K562 (cell line): ENCODE measurements around the gene ACAP3. TPM values are rescaled to one million over a fixed set of nuclear protein-coding genes. Genes with fewer than 3 reads are reported as not detected.

Experiments
- ATF4 ChIP-seq: fragments of 450-650 bp; formaldehyde crosslinking; IDR thresholded peaks from 2 replicates; pipeline ENCODE4 v1.4.0; 2022; ENCODE audit warnings: mild to moderate bottlenecking, moderate library complexity
- CSDE1 ChIP-seq, 2 experiments: fragments of 450-650 bp; IDR thresholded peaks; 2 replicates each; pipeline ENCODE4 v1.6.1; 2016; ENCODE audit warnings: mild to moderate bottlenecking in 1 of 2
- EP400 ChIP-seq: fragments of 450-650 bp; IDR thresholded peaks from 2 replicates; pipeline ENCODE4 v1.6.1; 2017; ENCODE audit warnings: antibody characterized with exemption, mild to moderate bottlenecking, moderate library complexity
- GABPA ChIP-seq: fragments of 200-800 bp; sonication (Bioruptor generic); conservative IDR thresholded peaks from 2 replicates; pipeline ENCODE4 v1.6.1; 2016; ENCODE audit warnings: low read depth, missing genetic modification characterization, missing compliant biosample characterization
- ILK ChIP-seq: fragments of 450-650 bp; IDR thresholded peaks from 2 replicates; pipeline ENCODE4 v1.6.1; 2016; ENCODE audit warnings: missing genetic modification characterization, low read depth, mild to moderate bottlenecking, missing compliant biosample characterization, moderate library complexity, borderline replicate concordance
- MYNN ChIP-seq, 2 experiments: sonication (generic); formaldehyde crosslinking in 1 of 2; IDR thresholded peaks; 2 replicates each; pipeline versions ENCODE4 v1.5.0 to v1.6.1; 2016 to 2020; ENCODE audit warnings: antibody characterized with exemption in 1 of 2, missing genetic modification reagents in 1 of 2
- NUFIP1 ChIP-seq: fragments of 450-650 bp; IDR thresholded peaks from 2 replicates; pipeline ENCODE4 v1.6.1; 2018; ENCODE audit not compliant: partially characterized antibody
- POLR2A ChIP-seq: fragments of 450-650 bp; conservative IDR thresholded peaks from 2 replicates; pipeline ENCODE4 v1.6.1; 2016
- POLR2B ChIP-seq: fragments of 450-650 bp; IDR thresholded peaks from 2 replicates; pipeline ENCODE4 v1.6.1; 2018; ENCODE audit warnings: low read depth; ENCODE audit not compliant: partially characterized antibody
- SREBF2 ChIP-seq: sonication (generic); formaldehyde crosslinking; IDR thresholded peaks from 2 replicates; pipeline ENCODE4 v1.4.0; 2020; ENCODE audit warnings: mild to moderate bottlenecking, missing genetic modification reagents
- STAT5B ChIP-seq: fragments of 250-450 bp; sonication (Bioruptor Pico); IDR thresholded peaks from 2 replicates; pipeline ENCODE4 v1.8.0; 2021; ENCODE audit warnings: mild to moderate bottlenecking, inconsistent platforms
- TAL1 ChIP-seq: fragments of 450-650 bp; IDR thresholded peaks from 2 replicates; pipeline ENCODE4 v1.6.1; 2016; ENCODE audit warnings: mild to moderate bottlenecking
- TEAD1 ChIP-seq, 2 experiments: fragments of 450-650 bp in 1 of 2; sonication (generic) in 1 of 2; formaldehyde crosslinking; IDR thresholded peaks; 2 replicates each; pipeline versions ENCODE4 v1.4.0 to v1.8.0; 2020 to 2022; ENCODE audit warnings: mild to moderate bottlenecking in 2 of 2, missing genetic modification reagents in 1 of 2
- TRIM25 ChIP-seq: fragments of 450-650 bp; IDR thresholded peaks from 2 replicates; pipeline ENCODE4 v1.7.0; 2016; ENCODE audit warnings: borderline replicate concordance
- ZBTB33 ChIP-seq: sonication (generic); formaldehyde crosslinking; IDR thresholded peaks from 2 replicates; pipeline ENCODE4 v1.8.1; 2023; ENCODE audit warnings: mild to moderate bottlenecking, missing genetic modification reagents
- ZNF274 ChIP-seq: IDR thresholded peaks from 2 replicates; pipeline ENCODE4 v1.6.1; 2011; ENCODE audit warnings: low read depth, mild to moderate bottlenecking, low read length, moderate library complexity, borderline replicate concordance
- ZNF280A ChIP-seq: fragments of 450-650 bp; IDR thresholded peaks from 2 replicates; pipeline ENCODE4 v1.6.1; 2018; ENCODE audit warnings: mild to moderate bottlenecking, low read depth; ENCODE audit not compliant: partially characterized antibody
- ZNF280B ChIP-seq: fragments of 250-450 bp; sonication (Bioruptor Pico); IDR thresholded peaks from 2 replicates; pipeline ENCODE4 v1.5.1; 2021; ENCODE audit warnings: mild to moderate bottlenecking
- ZNF764 ChIP-seq: fragments of 250-450 bp; sonication (Bioruptor Pico); IDR thresholded peaks from 2 replicates; pipeline ENCODE4 v1.4.0; 2020; ENCODE audit warnings: low read depth, mild to moderate bottlenecking, moderate library complexity
- ZNF79 ChIP-seq: fragments of 250-450 bp; sonication (Bioruptor Pico); IDR thresholded peaks from 2 replicates; pipeline ENCODE4 v1.4.0; 2020; ENCODE audit warnings: low read depth, mild to moderate bottlenecking, moderate library complexity
- polyA plus RNA-seq, 8 experiments: library from polyadenylated mRNA; depleted of rRNA in 4 of 8; stranded (reverse) in 5 of 8; unstranded in 3 of 8; fragments of >200 nt; fragmentation: Nextera tagmentation in 2 of 8; fragmentation: Illumina TruSeq in 1 of 8; extraction: Ambion mirVana in 2 of 8; extraction: Trizol in 1 of 8; gene quantifications; 2 replicates each; pipeline versions ENCODE4 v1.2.1 to v1.2.3, GENCODE V29; 2011 to 2014; ENCODE audit warnings: inconsistent platforms in 1 of 8, missing spikeins in 1 of 8
- total RNA-seq, 7 experiments: library from RNA; depleted of rRNA in 6 of 7; stranded (reverse); fragments of >200 nt in 6 of 7; fragmentation: Illumina TruSeq in 2 of 7; extraction: Trizol in 2 of 7; gene quantifications; 2 replicates each; pipeline versions ENCODE4 v1.2.1 to v1.2.3, GENCODE V29; 2011 to 2021; ENCODE audit warnings: low replicate concordance in 1 of 7

ACAP3 gene
- total and polyA plus RNA-seq, 9 of the 15 experiments (the other 6 are each of a cell fraction or from before 2014, with no cell fraction given) = 0.01 to 49.0 (median 12.0) TPM

- TF ChIP-seq ATF4 (CRISPR knock-in tag) = no peak
- no peak for TF ChIP-seq ZNF764 (CRISPR knock-in tag)
- no peak for TF ChIP-seq CSDE1 (IDR thresholded peaks at IDR 0.05)
- TF ChIP-seq ZNF79 = no peak
- TF ChIP-seq POLR2A = peak; percentile 61
- TF ChIP-seq ZNF280B (CRISPR knock-in tag) = no peak
- no peak for TF ChIP-seq NUFIP1
- no peak for TF ChIP-seq EP400
- no peak for TF ChIP-seq TEAD1 (CRISPR knock-in tag; IDR thresholded peaks at IDR 0.05)
- no peak for TF ChIP-seq STAT5B
- TF ChIP-seq SREBF2 = peak; percentile 80; the same call in 1 of the 2 replicates
- TF ChIP-seq ILK (tag) = no peak
- TF ChIP-seq TAL1 = no peak
- no peak for TF ChIP-seq ZNF274
- TF ChIP-seq POLR2B = peak; percentile 27
- 0 out of 2 replicates have a peak, but pooled peaks have one; percentile 75 for TF ChIP-seq MYNN (IDR thresholded peaks at IDR 0.05)
- no peak for TF ChIP-seq MYNN (CRISPR knock-in tag; IDR thresholded peaks at IDR 0.05)
- peak; percentile 80 for TF ChIP-seq ZBTB33 (CRISPR knock-in tag)
- no peak for TF ChIP-seq TRIM25
- TF ChIP-seq GABPA = no peak
- TF ChIP-seq ZNF280A = no peak
Measured at GRCh38 chr1:1333551-1334241, 26.0 kb upstream of the ACAP3 start (continued).
